ENCODE results near the gene OR51B6. TPM values are rescaled to one million over a fixed set of nuclear protein-coding genes. Genes with fewer than 3 reads are reported as not detected.

The OR51B6 gene, protein sequence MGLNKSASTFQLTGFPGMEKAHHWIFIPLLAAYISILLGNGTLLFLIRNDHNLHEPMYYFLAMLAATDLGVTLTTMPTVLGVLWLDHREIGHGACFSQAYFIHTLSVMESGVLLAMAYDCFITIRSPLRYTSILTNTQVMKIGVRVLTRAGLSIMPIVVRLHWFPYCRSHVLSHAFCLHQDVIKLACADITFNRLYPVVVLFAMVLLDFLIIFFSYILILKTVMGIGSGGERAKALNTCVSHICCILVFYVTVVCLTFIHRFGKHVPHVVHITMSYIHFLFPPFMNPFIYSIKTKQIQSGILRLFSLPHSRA
- not detected in 3 replicates for total RNA-seq

DNA sequence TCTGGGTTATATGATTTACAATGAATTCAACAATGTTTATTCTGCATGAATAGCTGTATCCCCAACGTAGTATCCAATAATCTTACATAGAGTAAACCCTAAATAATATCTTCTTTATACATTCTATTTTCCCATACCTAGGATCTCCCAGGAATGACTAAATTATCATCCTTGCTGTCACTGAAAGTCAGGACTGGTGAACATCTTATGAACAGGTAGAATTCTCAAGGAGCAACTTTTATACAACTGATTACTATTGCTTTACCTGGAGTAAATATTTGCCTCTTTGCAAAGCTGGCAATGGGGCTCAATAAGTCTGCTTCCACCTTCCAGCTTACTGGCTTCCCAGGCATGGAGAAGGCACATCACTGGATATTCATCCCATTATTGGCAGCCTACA lies at the start of gene OR51B6:
Gene OR51B6, plus strand, starts transcription at position 301 of the 400 bp plus-strand sequence. Its CDS starts 0 bp downstream, at position 301.
- Mint-ChIP-seq H3K9me3 (no peaks in the 10 kb centered on the region), H3K27ac (no peak within 1 kb of the TSS), H3K4me1 (no peaks in the 10 kb centered on the region), H3K36me3 (no peaks in the 10 kb centered on the region), H3K27me3 (ENCODE audit: low read depth) (peaks cover 24% of the 10 kb centered on the region), H3K4me3 (no peak within 1 kb of the TSS)
- TF ChIP-seq, protein P1, sequence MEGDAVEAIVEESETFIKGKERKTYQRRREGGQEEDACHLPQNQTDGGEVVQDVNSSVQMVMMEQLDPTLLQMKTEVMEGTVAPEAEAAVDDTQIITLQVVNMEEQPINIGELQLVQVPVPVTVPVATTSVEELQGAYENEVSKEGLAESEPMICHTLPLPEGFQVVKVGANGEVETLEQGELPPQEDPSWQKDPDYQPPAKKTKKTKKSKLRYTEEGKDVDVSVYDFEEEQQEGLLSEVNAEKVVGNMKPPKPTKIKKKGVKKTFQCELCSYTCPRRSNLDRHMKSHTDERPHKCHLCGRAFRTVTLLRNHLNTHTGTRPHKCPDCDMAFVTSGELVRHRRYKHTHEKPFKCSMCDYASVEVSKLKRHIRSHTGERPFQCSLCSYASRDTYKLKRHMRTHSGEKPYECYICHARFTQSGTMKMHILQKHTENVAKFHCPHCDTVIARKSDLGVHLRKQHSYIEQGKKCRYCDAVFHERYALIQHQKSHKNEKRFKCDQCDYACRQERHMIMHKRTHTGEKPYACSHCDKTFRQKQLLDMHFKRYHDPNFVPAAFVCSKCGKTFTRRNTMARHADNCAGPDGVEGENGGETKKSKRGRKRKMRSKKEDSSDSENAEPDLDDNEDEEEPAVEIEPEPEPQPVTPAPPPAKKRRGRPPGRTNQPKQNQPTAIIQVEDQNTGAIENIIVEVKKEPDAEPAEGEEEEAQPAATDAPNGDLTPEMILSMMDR (IDR thresholded peaks at IDR 0.05; ENCODE audit: unreplicated experiment) = no peak
- no peak for DNase-seq (ENCODE audit: low spot score in 2 of 2, unreplicated experiment in 2 of 2)

DNA sequence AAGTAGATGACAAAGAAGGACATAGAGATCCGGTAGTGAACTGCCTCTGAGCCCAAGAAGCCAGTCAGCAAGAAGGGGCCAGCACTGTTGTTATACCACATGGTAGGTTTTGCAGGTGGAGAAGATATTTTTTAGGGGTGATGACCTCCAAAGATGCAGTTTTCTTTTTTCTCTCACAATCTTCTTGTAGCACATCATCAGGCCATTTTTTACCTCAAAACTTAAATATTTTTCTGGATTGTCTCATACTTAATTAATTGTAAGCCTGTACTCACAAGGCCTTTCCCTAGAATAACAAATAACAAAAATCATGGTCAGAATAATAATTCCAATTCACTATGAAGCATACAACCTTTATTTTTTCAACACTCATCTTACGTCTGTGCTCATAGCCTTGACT lies 49.5 kb upstream of the OR51B6 start, which contains the start of gene OR51B4:
Gene OR51B4, minus strand, starts transcription at position 101 of the 400 bp plus-strand sequence. Its CDS starts 0 bp downstream, at position 101.
- no peak for DNase-seq (ENCODE audit: low spot score in 2 of 2, unreplicated experiment in 2 of 2)
- Mint-ChIP-seq H3K4me3 (no peak within 1 kb of the TSS), H3K9me3 (no peaks in the 10 kb centered on the region), H3K27ac (no peak within 1 kb of the TSS), H3K36me3 (no peaks in the 10 kb centered on the region), H3K27me3 (ENCODE audit: low read depth) (peaks cover 2% of the 10 kb centered on the region), H3K4me1 (peaks cover 5% of the 10 kb centered on the region)
- TF ChIP-seq, protein P1 (IDR thresholded peaks at IDR 0.05; ENCODE audit: unreplicated experiment) = no peak

DNA sequence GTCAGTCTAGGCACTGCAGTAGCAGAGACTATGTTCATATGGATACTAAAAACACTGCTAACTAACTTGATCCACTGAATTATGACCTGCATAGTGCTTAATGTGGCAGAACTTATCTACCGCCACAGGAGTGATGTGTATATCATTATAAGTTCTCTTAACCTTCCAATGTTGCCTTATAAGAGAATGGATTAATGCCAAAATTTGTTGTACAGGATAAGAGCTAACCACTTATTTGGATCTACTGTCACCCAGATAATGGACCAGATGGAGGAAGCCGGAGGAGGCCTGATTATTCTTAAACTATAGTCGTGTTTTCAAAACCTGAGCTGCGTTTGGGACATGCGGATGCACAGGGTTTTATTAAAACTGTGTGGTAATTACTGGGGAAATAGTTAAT lies 47.7 kb upstream of the OR51B6 start:
- Mint-ChIP-seq H3K4me3 (no peak overlapping the region), H3K9me3 (no peaks in the 10 kb centered on the region), H3K27ac (no peak overlapping the region), H3K36me3 (no peaks in the 10 kb centered on the region), H3K4me1 (peaks cover 5% of the 10 kb centered on the region), H3K27me3 (ENCODE audit: low read depth) (no peaks in the 10 kb centered on the region)
- no peak for DNase-seq (ENCODE audit: low spot score in 2 of 2, unreplicated experiment in 2 of 2)
- TF ChIP-seq, protein P1 (IDR thresholded peaks at IDR 0.05; ENCODE audit: unreplicated experiment) = no peak

DNA sequence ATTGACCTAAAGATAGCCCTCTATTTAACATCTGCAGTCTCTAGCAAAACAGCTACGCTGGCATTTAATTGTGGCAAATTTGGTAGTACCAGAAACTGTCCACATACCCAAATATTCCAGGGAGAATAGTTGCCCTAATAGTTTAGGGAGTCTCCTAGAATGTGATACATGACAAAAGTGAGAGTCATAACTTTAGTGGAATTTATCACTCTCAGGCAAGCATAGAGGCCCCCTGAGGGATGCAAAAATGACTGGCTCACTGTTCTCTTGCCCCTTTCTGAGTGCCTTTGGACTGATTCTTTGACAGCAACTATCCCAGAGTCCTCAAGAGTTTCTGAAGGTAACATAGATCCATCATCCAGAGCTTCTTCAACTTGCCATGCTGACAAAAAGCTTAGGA lies 47.3 kb upstream of the OR51B6 start:
- no peaks in the 10 kb centered on the region for H3K27me3 Mint-ChIP-seq (ENCODE audit: low read depth)

DNA sequence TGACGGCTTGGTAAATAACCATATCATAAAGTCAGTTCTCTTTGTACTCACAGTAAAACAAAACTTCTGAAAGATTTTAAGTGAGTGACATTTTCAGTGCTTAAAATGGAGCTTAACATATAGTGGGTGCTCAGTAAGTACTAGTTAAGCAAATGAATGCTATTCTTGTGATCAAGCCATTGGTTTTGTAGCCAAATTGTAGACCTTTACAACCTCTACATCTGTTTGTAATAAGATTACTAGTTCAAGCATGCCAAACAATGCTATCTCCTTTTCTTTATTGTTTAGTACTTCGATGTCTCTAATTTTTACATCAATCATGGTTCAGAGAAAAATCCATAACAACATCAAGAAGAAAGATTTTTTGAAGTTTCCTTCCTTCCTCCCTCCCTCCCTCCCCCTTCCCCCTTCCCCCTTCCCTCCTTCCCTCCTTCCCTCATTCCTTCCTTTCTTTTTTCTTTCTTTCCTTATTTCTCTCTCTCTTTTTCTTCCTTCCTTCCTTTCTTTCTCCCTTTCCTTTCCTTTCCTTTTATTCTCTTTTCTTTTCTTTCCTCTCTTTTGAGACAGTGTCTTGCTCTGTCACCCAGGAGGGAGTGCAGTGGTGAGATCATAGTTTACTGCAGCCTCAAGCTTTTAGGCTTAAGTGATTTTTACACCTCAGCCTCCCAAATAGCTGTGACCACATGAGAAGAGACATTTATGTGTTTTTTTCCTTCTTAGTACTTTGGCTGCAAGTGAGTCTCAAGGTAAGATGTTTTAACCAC lies 43.9 kb upstream of the OR51B6 start:
- Mint-ChIP-seq H3K27me3 (ENCODE audit: low read depth) (no peaks in the 10 kb centered on the region), H3K4me1 (no peaks in the 10 kb centered on the region), H3K27ac (no peak overlapping the region), H3K4me3 (no peak overlapping the region), H3K36me3 (no peaks in the 10 kb centered on the region), H3K9me3 (no peaks in the 10 kb centered on the region)
- no peak for DNase-seq (ENCODE audit: low spot score in 2 of 2, unreplicated experiment in 2 of 2)
- TF ChIP-seq, protein P1 (IDR thresholded peaks at IDR 0.05; ENCODE audit: unreplicated experiment) = no peak

More for the DNA sequence above, 47.3 kb upstream of the OR51B6 start:
- no peak overlapping the region for H3K27ac Mint-ChIP-seq
- no peaks in the 10 kb centered on the region for H3K36me3 Mint-ChIP-seq
- no peak overlapping the region for H3K4me3 Mint-ChIP-seq
- no peak for DNase-seq (ENCODE audit: low spot score in 2 of 2, unreplicated experiment in 2 of 2)
- H3K4me1 Mint-ChIP-seq = peaks cover 5% of the 10 kb centered on the region
- TF ChIP-seq, protein P1 (IDR thresholded peaks at IDR 0.05; ENCODE audit: unreplicated experiment) = no peak
- no peaks in the 10 kb centered on the region for H3K9me3 Mint-ChIP-seq

All from mesothelial cell of epicardium (in vitro differentiated cells).